ENCODE measurements around the gene BMPR1B. TPM values are rescaled to one million over a fixed set of nuclear protein-coding genes. Genes with fewer than 3 reads are reported as not detected.
"Not testable (repeated sequence)": the region's sequence is repeated elsewhere in the genome, so short reads cannot be mapped to it uniquely, and the experiment has no call there.

The BMPR1B gene
- polyA plus RNA-seq, 3 donors: 0.18 to 0.48 (median 0.34) TPM

- 53 to 64% (median 55%) methylated on average over 4 of the region's 4 CpGs for WGBS, 3 donors
Measured at GRCh38 chr4:95124906-95125504, 367.2 kb downstream of the BMPR1B start.

GRCh38 chr4:95129031-95129430 lies 371.3 kb downstream of the BMPR1B start:
- 49 to 75% (median 59%) methylated on average over 4 of the region's 4 CpGs for WGBS, 3 donors
- H3K27ac ChIP-seq (ENCODE audit: low read depth, low read length): no peak overlapping the region

More at GRCh38 chr4:95124906-95125504, 367.2 kb downstream of the BMPR1B start:
- H3K27ac ChIP-seq (ENCODE audit: low read depth, low read length): no peak overlapping the region

DNA sequence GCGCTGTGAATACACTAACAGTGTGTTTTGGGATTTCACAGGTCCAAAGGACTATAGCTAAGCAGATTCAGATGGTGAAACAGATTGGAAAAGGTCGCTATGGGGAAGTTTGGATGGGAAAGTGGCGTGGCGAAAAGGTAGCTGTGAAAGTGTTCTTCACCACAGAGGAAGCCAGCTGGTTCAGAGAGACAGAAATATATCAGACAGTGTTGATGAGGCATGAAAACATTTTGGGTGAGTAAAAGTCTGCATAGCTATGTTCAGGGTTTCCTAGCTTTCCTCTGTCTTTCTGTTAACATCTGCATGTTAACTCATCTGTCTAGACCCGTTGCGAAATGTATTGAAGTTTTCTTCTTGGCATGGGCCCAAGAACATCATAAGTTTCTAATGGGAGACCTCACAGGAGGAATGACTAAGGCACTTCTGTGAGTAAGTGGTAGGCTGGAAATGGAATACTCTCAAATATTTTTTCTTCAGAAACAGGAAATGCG lies 372.1 kb downstream of the BMPR1B start:
- no peak overlapping the region for H3K27ac ChIP-seq (ENCODE audit: low read depth, low read length)
- 32 to 62% (median 35%) methylated on average over 7 of the region's 7 CpGs for WGBS, 3 donors

DNA sequence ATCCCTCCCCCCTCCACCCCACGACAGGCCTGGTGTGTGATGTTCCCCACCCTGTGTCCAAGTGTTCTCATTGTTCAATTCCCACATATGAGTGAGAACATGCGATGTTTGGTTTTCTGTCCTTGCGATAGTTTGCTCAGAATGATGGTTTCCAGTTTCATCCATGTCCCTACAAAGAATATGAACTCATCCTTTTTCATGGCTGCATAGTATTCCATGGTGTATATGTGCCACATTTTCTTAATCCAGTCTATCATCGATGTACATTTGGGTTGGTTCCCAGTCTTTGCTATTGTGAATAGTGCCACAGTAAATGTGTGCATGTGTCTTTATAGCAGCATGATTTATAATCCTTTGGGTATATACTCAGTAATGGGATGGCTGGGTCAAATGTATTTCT lies 376.3 kb downstream of the BMPR1B start:
- H3K27ac ChIP-seq (ENCODE audit: low read depth, low read length): not testable (repeated sequence)
- 96 to 98% (median 98%) methylated on average over 4 of the region's 4 CpGs for WGBS, 3 donors

GRCh38 chr4:95139424-95139823 lies 381.7 kb downstream of the BMPR1B start:
- not testable (repeated sequence) for H3K27ac ChIP-seq (ENCODE audit: low read depth, low read length)
- 89 to 95% (median 94%) methylated on average over 14 of the region's 14 CpGs for WGBS, 3 donors

- 57 to 79% (median 69%) methylated on average over 5 of the region's 5 CpGs for WGBS, 3 donors
Measured at GRCh38 chr4:95141361-95141760, 383.6 kb downstream of the BMPR1B start.

GRCh38 chr4:95142932-95143331 lies 385.2 kb downstream of the BMPR1B start:
- 73 to 88% (median 78%) methylated on average over 4 of the region's 4 CpGs for WGBS, 3 donors
- H3K27ac ChIP-seq (ENCODE audit: low read depth, low read length): no peak overlapping the region

More at GRCh38 chr4:95141361-95141760, 383.6 kb downstream of the BMPR1B start:
- H3K27ac ChIP-seq (ENCODE audit: low read depth, low read length): no peak overlapping the region

DNA sequence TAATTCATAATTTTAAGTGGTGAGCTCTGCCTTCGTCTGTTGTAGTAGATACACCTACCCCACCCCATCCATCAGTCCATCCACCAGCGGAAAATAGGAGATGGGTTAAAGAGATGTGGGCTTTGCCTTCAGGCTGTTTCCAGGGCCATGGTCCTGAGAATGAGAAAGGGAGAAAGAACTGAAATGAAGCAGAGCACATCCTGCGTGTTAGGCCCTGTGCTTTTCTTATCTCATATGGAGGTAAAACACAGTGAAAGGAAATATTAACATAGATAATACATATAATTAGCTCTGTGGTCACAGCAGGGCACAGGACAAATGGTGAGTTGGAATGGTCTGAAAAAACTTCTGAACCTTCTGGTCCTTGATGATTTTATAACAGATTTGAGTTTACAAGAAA lies 393.5 kb downstream of the BMPR1B start:
- WGBS, 3 donors: 84 to 93% (median 86%) methylated on average over 3 of the region's 3 CpGs

GRCh38 chr4:95153182-95153581 lies 395.4 kb downstream of the BMPR1B start:
- H3K27ac ChIP-seq (ENCODE audit: low read depth, low read length): no peak overlapping the region
- WGBS, 3 donors: 72 to 80% (median 78%) methylated on average over 5 of the region's 5 CpGs

More for the DNA sequence above, 393.5 kb downstream of the BMPR1B start:
- no peak overlapping the region for H3K27ac ChIP-seq (ENCODE audit: low read depth, low read length)

GRCh38 chr4:95155759-95156451 lies 398.1 kb downstream of the BMPR1B start:
- WGBS, 3 donors: 66 to 78% (median 70%) methylated on average over 2 of the region's 2 CpGs

GRCh38 chr4:95156452-95156765 lies 398.7 kb downstream of the BMPR1B start:
- no peak overlapping the region for H3K27ac ChIP-seq (ENCODE audit: low read depth, low read length)
- whole genome bisulfite sequencing, 3 donors: 32 to 35% (median 34%) methylated on average over 3 of the region's 3 CpGs

More at GRCh38 chr4:95155759-95156451, 398.1 kb downstream of the BMPR1B start:
- H3K27ac ChIP-seq (ENCODE audit: low read depth, low read length): no peak overlapping the region

- no peak overlapping the region for H3K27ac ChIP-seq (ENCODE audit: low read depth, low read length)
Measured at GRCh38 chr4:95157596-95157995, 399.8 kb downstream of the BMPR1B start.

- WGBS, 3 donors: 87 to 93% (median 89%) methylated on average over 2 of the region's 2 CpGs
Measured at GRCh38 chr4:95158045-95158444, 400.3 kb downstream of the BMPR1B start.

DNA sequence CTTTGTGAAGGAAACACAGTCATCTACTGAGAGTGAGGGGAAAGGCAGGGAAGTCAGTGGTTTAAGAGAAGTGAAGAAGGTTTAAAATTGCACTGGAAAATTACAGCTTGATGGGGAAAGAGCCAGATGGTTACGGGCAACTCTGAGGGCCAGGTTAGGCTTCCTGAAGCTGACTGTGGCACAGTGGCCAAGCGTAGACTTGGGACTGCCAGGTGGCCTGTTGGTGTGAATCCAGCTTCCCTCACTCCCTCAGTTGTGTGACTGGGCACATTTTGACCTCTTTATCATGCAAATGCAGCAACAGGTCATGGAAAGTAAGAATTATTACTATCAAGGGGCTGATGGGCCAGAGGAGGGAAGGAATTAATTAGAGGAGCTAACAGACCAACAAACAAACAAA lies 400.9 kb downstream of the BMPR1B start:
- WGBS, 3 donors: 53 to 89% (median 71%) methylated on average over 2 of the region's 2 CpGs
- H3K27ac ChIP-seq (ENCODE audit: low read depth, low read length): no peak overlapping the region

More at GRCh38 chr4:95158045-95158444, 400.3 kb downstream of the BMPR1B start:
- no peak overlapping the region for H3K27ac ChIP-seq (ENCODE audit: low read depth, low read length)

DNA sequence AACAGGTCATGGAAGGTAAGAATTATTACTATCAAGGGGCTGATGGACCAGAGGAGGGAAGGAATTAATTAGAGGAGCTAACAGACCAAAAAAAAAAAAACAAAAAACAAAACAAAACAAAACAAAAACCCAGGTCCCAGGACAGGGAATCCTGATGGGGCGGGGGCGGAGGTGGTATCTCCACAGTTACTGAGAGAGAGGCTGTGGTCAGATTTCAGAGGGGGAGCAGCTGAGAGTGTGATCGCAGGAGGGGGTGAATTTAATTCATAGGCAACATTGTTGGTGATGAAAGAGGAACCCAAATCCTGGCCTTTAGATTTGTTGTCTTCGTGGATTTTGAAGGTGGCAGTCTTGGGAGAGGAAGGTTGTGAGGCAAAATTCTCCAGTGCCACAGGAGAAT lies 401.6 kb downstream of the BMPR1B start:
- WGBS, 3 donors: 87 to 92% (median 89%) methylated on average over 4 of the region's 4 CpGs
- no peak overlapping the region for H3K27ac ChIP-seq (ENCODE audit: low read depth, low read length)

- 80 to 85% (median 83%) methylated on average over 12 of the region's 12 CpGs for WGBS, 3 donors
- no peak overlapping the region for H3K27ac ChIP-seq (ENCODE audit: low read depth, low read length)
Measured at GRCh38 chr4:95161781-95162469, 404.2 kb downstream of the BMPR1B start.

DNA sequence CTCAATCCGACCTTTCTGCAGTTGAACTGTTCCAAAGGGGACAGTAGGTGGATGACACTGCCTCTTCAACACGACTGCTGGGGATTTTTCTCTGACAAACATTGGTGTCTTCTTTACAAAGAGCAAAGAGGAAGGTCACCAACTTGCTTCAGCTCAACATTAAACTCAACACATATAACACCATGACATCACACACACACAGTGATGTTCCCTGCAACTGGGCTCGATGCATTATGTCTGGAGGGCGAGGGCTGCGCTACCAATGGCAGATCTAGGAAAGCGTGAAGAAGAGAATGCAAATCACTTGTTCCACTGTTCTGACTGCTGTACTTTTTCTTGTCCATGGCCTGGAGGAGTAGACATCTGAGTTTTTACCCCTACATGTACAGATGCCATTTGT lies 405.1 kb downstream of the BMPR1B start:
- H3K27ac ChIP-seq (ENCODE audit: low read depth, low read length): no peak overlapping the region
- WGBS, 3 donors: 78 to 86% (median 84%) methylated on average over 6 of the region's 6 CpGs

DNA sequence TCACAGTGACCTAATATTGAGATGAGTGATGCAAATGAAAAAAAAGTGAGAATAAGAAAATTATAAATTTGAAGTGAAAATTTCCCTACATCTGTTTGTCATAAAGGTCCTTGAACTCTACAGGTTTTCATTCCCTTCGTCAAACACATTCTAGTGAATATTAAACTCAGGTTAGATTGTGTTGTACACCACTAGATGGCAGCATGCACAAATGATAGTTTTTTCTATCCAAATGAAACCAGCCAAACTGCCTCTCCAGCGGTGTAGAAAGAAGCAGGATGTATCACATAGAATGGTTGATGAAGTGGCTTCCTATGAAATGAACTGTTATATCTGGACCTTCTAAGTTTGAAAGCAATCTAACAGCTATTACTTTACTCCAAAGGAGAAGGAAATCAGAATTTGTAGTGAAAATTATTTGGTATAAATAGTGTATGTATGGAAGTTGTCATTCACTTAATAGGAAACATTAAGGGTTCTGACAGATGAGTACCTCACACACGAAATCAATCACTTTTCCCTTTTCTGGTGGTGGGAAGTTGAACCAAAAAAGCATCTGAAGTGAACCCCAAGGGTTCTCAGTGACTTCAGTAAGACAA lies 408.3 kb downstream of the BMPR1B start:
- H3K27ac ChIP-seq (ENCODE audit: low read depth, low read length): no peak overlapping the region
- WGBS, 3 donors: 10 to 16% (median 15%) methylated on average over 3 of the region's 3 CpGs

- 75 to 83% (median 79%) methylated on average over 7 of the region's 7 CpGs for WGBS, 3 donors
- H3K27ac ChIP-seq (ENCODE audit: low read depth, low read length): no peak overlapping the region
Measured at GRCh38 chr4:95167805-95168204, 410.1 kb downstream of the BMPR1B start.

Measured in adipose tissue (tissue), 3 donors.